ENCODE results near the gene SLC24A4.

- TF ChIP-seq CTCF (IDR thresholded peaks at IDR 0.05; ENCODE audit: extremely low read depth in 1 of 2, insufficient read depth in 1 of 2, low read depth in 1 of 2, low read length in 2 of 2), result no peak
- no peak for TF ChIP-seq GATA2 (IDR thresholded peaks at IDR 0.05; ENCODE audit: insufficient read depth, insufficient read length, low read depth, low read length)
- TF ChIP-seq, protein P1, sequence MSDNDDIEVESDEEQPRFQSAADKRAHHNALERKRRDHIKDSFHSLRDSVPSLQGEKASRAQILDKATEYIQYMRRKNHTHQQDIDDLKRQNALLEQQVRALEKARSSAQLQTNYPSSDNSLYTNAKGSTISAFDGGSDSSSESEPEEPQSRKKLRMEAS (IDR thresholded peaks at IDR 0.05; ENCODE audit: insufficient read depth, insufficient read length), result no peak
- TF ChIP-seq POLR2A (IDR thresholded peaks at IDR 0.05; ENCODE audit: low read depth, low read length), result no peak
- no peak for TF ChIP-seq POLR2AphosphoS5 (IDR thresholded peaks at IDR 0.05; ENCODE audit: insufficient read depth, low read depth, low read length)
- no peak for TF ChIP-seq EZH2 (IDR thresholded peaks at IDR 0.05; ENCODE audit: borderline replicate concordance, low read depth, low read length, severe bottlenecking)
Measured at GRCh38 chr14:92539419-92539818, 216.5 kb downstream of the SLC24A4 start.

Measured in endothelial cell of umbilical vein (primary cell).